Panc1 (cell line): ENCODE data around the gene SNX1.

Experiments used
- POLR2AphosphoS5 ChIP-seq: IDR thresholded peaks from 2 replicates; pipeline ENCODE4 v1.6.1; 2012; ENCODE audit warnings: mild to moderate bottlenecking, low read depth, low read length, moderate library complexity
- TCF7L2 ChIP-seq: IDR thresholded peaks from 2 replicates; pipeline ENCODE4 v1.6.1; 2011; ENCODE audit warnings: mild to moderate bottlenecking, low read depth, low read length, inconsistent platforms
- TF ChIP-seq, protein P1 (sequence below): fragments of 450-650 bp; IDR thresholded peaks from 2 replicates; pipeline ENCODE4 v1.5.1; 2017; ENCODE audit warnings: mild to moderate bottlenecking

DNA sequence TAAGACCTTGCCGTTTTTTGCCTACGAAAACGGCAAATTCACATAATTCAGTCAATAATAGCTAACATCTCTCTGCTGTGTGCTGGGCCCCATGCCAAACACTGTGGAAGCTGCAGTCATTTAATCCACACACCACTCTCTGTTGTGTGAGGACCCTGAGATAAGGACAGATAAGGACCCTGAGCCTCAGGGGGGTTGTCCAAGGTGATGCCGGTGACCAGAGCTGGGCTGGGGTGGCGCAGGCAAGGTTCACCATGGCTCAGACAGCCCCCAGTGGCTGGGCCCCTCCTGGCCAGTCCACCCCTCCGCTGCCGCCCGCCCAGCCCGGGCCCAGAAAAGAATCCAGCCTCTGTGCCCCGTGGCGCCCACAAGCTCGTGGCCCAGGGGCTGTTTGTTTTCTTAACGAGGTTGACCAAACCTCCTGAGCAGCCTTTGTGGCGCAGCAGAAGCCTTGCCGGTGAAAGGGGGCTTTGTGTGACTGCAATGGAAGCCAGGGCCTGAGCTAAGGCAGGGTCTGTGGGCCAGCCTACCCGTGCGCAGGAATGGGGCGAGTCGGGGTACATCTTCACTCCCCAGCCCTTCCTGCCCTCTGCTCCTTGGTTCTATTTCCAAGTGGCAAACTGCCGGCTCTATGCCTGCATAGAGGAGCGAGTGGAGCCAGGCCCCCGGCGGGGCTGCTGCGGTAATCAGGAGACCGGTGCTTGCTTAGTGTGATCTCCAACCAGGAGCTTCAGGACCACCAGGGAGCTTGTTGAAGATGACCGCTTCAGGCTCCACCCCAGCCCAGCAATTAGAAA lies 51.3 kb downstream of the SNX1 start:
- TF ChIP-seq, protein P1, sequence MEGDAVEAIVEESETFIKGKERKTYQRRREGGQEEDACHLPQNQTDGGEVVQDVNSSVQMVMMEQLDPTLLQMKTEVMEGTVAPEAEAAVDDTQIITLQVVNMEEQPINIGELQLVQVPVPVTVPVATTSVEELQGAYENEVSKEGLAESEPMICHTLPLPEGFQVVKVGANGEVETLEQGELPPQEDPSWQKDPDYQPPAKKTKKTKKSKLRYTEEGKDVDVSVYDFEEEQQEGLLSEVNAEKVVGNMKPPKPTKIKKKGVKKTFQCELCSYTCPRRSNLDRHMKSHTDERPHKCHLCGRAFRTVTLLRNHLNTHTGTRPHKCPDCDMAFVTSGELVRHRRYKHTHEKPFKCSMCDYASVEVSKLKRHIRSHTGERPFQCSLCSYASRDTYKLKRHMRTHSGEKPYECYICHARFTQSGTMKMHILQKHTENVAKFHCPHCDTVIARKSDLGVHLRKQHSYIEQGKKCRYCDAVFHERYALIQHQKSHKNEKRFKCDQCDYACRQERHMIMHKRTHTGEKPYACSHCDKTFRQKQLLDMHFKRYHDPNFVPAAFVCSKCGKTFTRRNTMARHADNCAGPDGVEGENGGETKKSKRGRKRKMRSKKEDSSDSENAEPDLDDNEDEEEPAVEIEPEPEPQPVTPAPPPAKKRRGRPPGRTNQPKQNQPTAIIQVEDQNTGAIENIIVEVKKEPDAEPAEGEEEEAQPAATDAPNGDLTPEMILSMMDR = no peak
- TF ChIP-seq TCF7L2 (no peak), POLR2AphosphoS5 (no peak)
